Measurements from ENCODE around the gene CAB39L. TPM values are rescaled to one million over a fixed set of nuclear protein-coding genes. Genes with fewer than 3 reads are reported as not detected.

The CAB39L gene
- total RNA-seq, 2 donors from 2014 or later, result 5.3 to 8.6 TPM

- TF ChIP-seq CTCF (conservative IDR thresholded peaks at IDR 0.05), result no peak
- peaks cover 73% of the 10 kb centered on the region for H3K36me3 Mint-ChIP-seq (ENCODE audit: low read depth)
- H3K4me3 ChIP-seq (ENCODE audit: low read length), result no peak overlapping the region
- WGBS, 2 experiments (ENCODE audit: insufficient coverage in 1 of 2, insufficient read length in 1 of 2), result 95% methylated on average over 4 of the region's 4 CpGs; no CpG with 5 or more reads in 1 of the 2 experiments
- no peak for DNase-seq
- H3K4me1 ChIP-seq (ENCODE audit: control insufficient read depth, insufficient read depth, low read length), result no peaks in the 10 kb centered on the region
- H3K27me3 ChIP-seq (ENCODE audit: control insufficient read depth, insufficient read depth, low read length, poor library complexity, severe bottlenecking), result no peaks in the 10 kb centered on the region
- no peaks in the 10 kb centered on the region for H3K27me3 Mint-ChIP-seq (ENCODE audit: insufficient read depth)
- H3K9ac ChIP-seq (ENCODE audit: extremely low read depth, low read length, poor library complexity, severe bottlenecking), result no peak overlapping the region
- no peak overlapping the region for H3K4me3 Mint-ChIP-seq
- H3K27ac ChIP-seq (ENCODE audit: low read depth, low read length), result no peak overlapping the region
- peaks cover 48% of the 10 kb centered on the region for H3K9me3 Mint-ChIP-seq
- no peak overlapping the region for H3K27ac Mint-ChIP-seq
- no peaks in the 10 kb centered on the region for H3K4me1 Mint-ChIP-seq
- H3K9me3 ChIP-seq (ENCODE audit: control insufficient read depth, low read length), result peaks cover 53% of the 10 kb centered on the region
- peaks cover 61% of the 10 kb centered on the region for H3K36me3 ChIP-seq (ENCODE audit: control insufficient read depth, insufficient read depth, low read length)
These were observed 20.9 kb upstream of the CAB39L start for GRCh38 chr13:49464621-49465325.

- peaks cover 48% of the 10 kb centered on the region for H3K9me3 Mint-ChIP-seq
- no peaks in the 10 kb centered on the region for H3K4me1 Mint-ChIP-seq
- H3K27me3 ChIP-seq (ENCODE audit: control insufficient read depth, insufficient read depth, low read length, poor library complexity, severe bottlenecking), result no peaks in the 10 kb centered on the region
- H3K9ac ChIP-seq (ENCODE audit: extremely low read depth, low read length, poor library complexity, severe bottlenecking), result no peak overlapping the region
- no peak overlapping the region for H3K4me3 ChIP-seq (ENCODE audit: low read length)
- no peaks in the 10 kb centered on the region for H3K4me1 ChIP-seq (ENCODE audit: control insufficient read depth, insufficient read depth, low read length)
- 100% methylated on average over 1 of the region's 1 CpG; no CpG with 5 or more reads in 1 of the 2 experiments for WGBS, 2 experiments (ENCODE audit: insufficient coverage in 1 of 2, insufficient read length in 1 of 2)
- peaks cover 59% of the 10 kb centered on the region for H3K36me3 ChIP-seq (ENCODE audit: control insufficient read depth, insufficient read depth, low read length)
- no peaks in the 10 kb centered on the region for H3K27me3 Mint-ChIP-seq (ENCODE audit: insufficient read depth)
- no peak overlapping the region for H3K27ac Mint-ChIP-seq
- H3K36me3 Mint-ChIP-seq (ENCODE audit: low read depth), result peaks cover 73% of the 10 kb centered on the region
- no peak overlapping the region for H3K4me3 Mint-ChIP-seq
- H3K9me3 ChIP-seq (ENCODE audit: control insufficient read depth, low read length), result peaks cover 53% of the 10 kb centered on the region
- no peak overlapping the region for H3K27ac ChIP-seq (ENCODE audit: low read depth, low read length)
- no peak for DNase-seq
- TF ChIP-seq CTCF (conservative IDR thresholded peaks at IDR 0.05), result no peak
These were observed 20.2 kb upstream of the CAB39L start for GRCh38 chr13:49464085-49464484.

GRCh38 chr13:49459580-49459979, 15.7 kb upstream of the CAB39L start:
- Histone ChIP-seq H3K27me3 (ENCODE audit: control insufficient read depth, insufficient read depth, low read length, poor library complexity, severe bottlenecking) (no peaks in the 10 kb centered on the region), H3K9ac (ENCODE audit: extremely low read depth, low read length, poor library complexity, severe bottlenecking) (no peak overlapping the region), H3K36me3 (ENCODE audit: control insufficient read depth, insufficient read depth, low read length) (peaks cover 44% of the 10 kb centered on the region), H3K4me3 (ENCODE audit: low read length) (no peak overlapping the region), H3K4me1 (ENCODE audit: control insufficient read depth, insufficient read depth, low read length) (no peaks in the 10 kb centered on the region), H3K9me3 (ENCODE audit: control insufficient read depth, low read length) (peaks cover 47% of the 10 kb centered on the region), H3K27ac (ENCODE audit: low read depth, low read length) (no peak overlapping the region)
- 100% methylated on average over 1 of the region's 1 CpG; no CpG with 5 or more reads in 1 of the 2 experiments for WGBS, 2 experiments (ENCODE audit: insufficient coverage in 1 of 2, insufficient read length in 1 of 2)
- no peaks in the 10 kb centered on the region for H3K4me1 Mint-ChIP-seq
- peaks cover 42% of the 10 kb centered on the region for H3K9me3 Mint-ChIP-seq
- H3K27me3 Mint-ChIP-seq (ENCODE audit: insufficient read depth), result no peaks in the 10 kb centered on the region
- no peak for DNase-seq
- H3K4me3 Mint-ChIP-seq, result no peak overlapping the region
- no peak overlapping the region for H3K27ac Mint-ChIP-seq
- peaks cover 51% of the 10 kb centered on the region for H3K36me3 Mint-ChIP-seq (ENCODE audit: low read depth)
- no peak for TF ChIP-seq CTCF (conservative IDR thresholded peaks at IDR 0.05)
